Measurements from ENCODE around the gene OVAAL. TPM values are rescaled to one million over a fixed set of nuclear protein-coding genes. Genes with fewer than 3 reads are reported as not detected.

Gene OVAAL
- total and polyA plus RNA-seq, 2 donors (not counting 1 experiment from before 2014, with no cell fraction given): not detected

- intact Hi-C loops (cut with micrococcal nuclease): no loop called here
- Histone ChIP-seq H4K20me1 (ENCODE audit: control insufficient read depth, insufficient read depth, low read length, poor library complexity, severe bottlenecking) (no peaks in the 10 kb centered on the region), H3K27ac (ENCODE audit: low read length in 2 of 2) (no peak overlapping the region), H3K4me3 (ENCODE audit: control extremely low read depth in 1 of 5, extremely low read depth in 1 of 5, insufficient read depth in 1 of 5, low read depth in 2 of 5, low read length in 4 of 5) (no peak overlapping the region), H2AFZ (ENCODE audit: insufficient read depth, low read depth, low read length, poor library complexity, severe bottlenecking) (no peak overlapping the region), H3K4me1 (ENCODE audit: control insufficient read depth in 2 of 2, insufficient read depth in 2 of 2, low read length in 2 of 2) (no peaks in the 10 kb centered on the region), H3K4me2 (replicated peaks; ENCODE audit: low read depth, low read length, poor library complexity, severe bottlenecking) (no peak overlapping the region), H3K9ac (ENCODE audit: low read length) (no peak overlapping the region), H3K36me3 (replicated peaks in 1 of 2; ENCODE audit: control extremely low read depth in 1 of 2, control insufficient read depth in 1 of 2, extremely low read depth in 1 of 2, insufficient read depth in 2 of 2, low read length in 1 of 2) (no peaks in the 10 kb centered on the region), H3K27me3 (replicated peaks in 1 of 4; ENCODE audit: control extremely low read depth in 1 of 4, control insufficient read depth in 3 of 4, insufficient read depth in 4 of 4, low read length in 3 of 4) (peaks cover 0 to 3% (median 0%) of the 10 kb centered on the region in 4 experiments), H3K79me2 (ENCODE audit: control insufficient read depth, insufficient read depth, low read length) (no peaks in the 10 kb centered on the region), H3K9me3 (ENCODE audit: control extremely low read depth in 1 of 3, control insufficient read depth in 2 of 3, insufficient read depth in 1 of 3, low read length in 2 of 3) (no peaks in the 10 kb centered on the region)
- DNase-seq (no peak), ATAC-seq (ENCODE audit: low read depth) (no peak)
- Mint-ChIP-seq H3K27me3 (peaks cover 24% of the 10 kb centered on the region), H3K27ac (no peak overlapping the region), H3K4me3 (no peak overlapping the region), H3K9me3 (ENCODE audit: insufficient read depth) (no peaks in the 10 kb centered on the region), H3K4me1 (no peaks in the 10 kb centered on the region)
- ChIA-PET CTCF (interaction anchor here (0.7 kb wide), 1 partner anchor 302 kb away, joined by 3 read pairs; no protein-coding TSS in a partner anchor), POLR2A (no interaction called here)
- WGBS (ENCODE audit: insufficient coverage): 98% methylated on average over 4 of the region's 5 CpGs
- TF ChIP-seq EZH2 (IDR thresholded peaks at IDR 0.05; ENCODE audit: borderline replicate concordance, insufficient read depth, low read depth, low read length, poor library complexity, severe bottlenecking) (no peak), CTCF (IDR thresholded peaks at IDR 0.05) (no peak)
These were observed 2.3 kb downstream of the OVAAL start for GRCh38 chr1:180560868-180561600.

DNA sequence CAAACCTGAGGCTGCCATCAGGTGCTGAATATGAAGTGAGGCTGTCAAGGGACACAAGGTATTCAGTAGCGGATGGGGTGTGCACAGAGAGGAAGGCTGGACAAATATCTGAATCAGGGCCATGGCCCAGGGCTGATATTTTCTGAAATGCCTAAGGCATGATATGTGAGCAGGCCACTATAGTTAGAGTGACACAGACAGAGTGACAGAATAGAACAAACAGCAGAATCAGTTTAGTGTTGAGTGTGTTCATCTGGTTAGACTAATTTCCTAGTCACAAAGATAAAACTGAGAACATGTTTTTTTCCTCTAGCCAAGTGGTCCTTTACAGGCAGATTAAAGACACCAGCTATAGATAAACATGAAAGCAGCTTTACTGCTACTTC lies 3.9 kb downstream of the OVAAL start:
- Histone ChIP-seq H3K4me3 (ENCODE audit: control extremely low read depth in 1 of 5, extremely low read depth in 1 of 5, insufficient read depth in 1 of 5, low read depth in 2 of 5, low read length in 4 of 5) (no peak overlapping the region), H3K4me1 (ENCODE audit: control insufficient read depth in 2 of 2, insufficient read depth in 2 of 2, low read length in 2 of 2) (no peaks in the 10 kb centered on the region), H3K4me2 (replicated peaks; ENCODE audit: low read depth, low read length, poor library complexity, severe bottlenecking) (no peak overlapping the region), H3K9ac (ENCODE audit: low read length) (no peak overlapping the region), H3K27ac (ENCODE audit: low read length in 2 of 2) (no peak overlapping the region), H3K27me3 (replicated peaks in 1 of 4; ENCODE audit: control extremely low read depth in 1 of 4, control insufficient read depth in 3 of 4, insufficient read depth in 4 of 4, low read length in 3 of 4) (peaks cover 0 to 3% (median 0%) of the 10 kb centered on the region in 4 experiments), H3K9me3 (ENCODE audit: control extremely low read depth in 1 of 3, control insufficient read depth in 2 of 3, insufficient read depth in 1 of 3, low read length in 2 of 3) (no peaks in the 10 kb centered on the region), H3K36me3 (replicated peaks in 1 of 2; ENCODE audit: control extremely low read depth in 1 of 2, control insufficient read depth in 1 of 2, extremely low read depth in 1 of 2, insufficient read depth in 2 of 2, low read length in 1 of 2) (no peaks in the 10 kb centered on the region), H3K79me2 (ENCODE audit: control insufficient read depth, insufficient read depth, low read length) (no peaks in the 10 kb centered on the region), H2AFZ (ENCODE audit: insufficient read depth, low read depth, low read length, poor library complexity, severe bottlenecking) (no peak overlapping the region), H4K20me1 (ENCODE audit: control insufficient read depth, insufficient read depth, low read length, poor library complexity, severe bottlenecking) (no peaks in the 10 kb centered on the region)
- Mint-ChIP-seq H3K4me3 (no peak overlapping the region), H3K4me1 (no peaks in the 10 kb centered on the region), H3K27ac (no peak overlapping the region), H3K27me3 (peaks cover 24% of the 10 kb centered on the region), H3K9me3 (ENCODE audit: insufficient read depth) (no peaks in the 10 kb centered on the region)
- intact Hi-C loops (cut with micrococcal nuclease): no loop called here
- CTCF ChIA-PET: no interaction called here
- 77% methylated on average over 1 of the region's 1 CpG for WGBS (ENCODE audit: insufficient coverage)
- DNase-seq: no peak
- no peak for TF ChIP-seq CTCF (IDR thresholded peaks at IDR 0.05)
- TF ChIP-seq EZH2 (IDR thresholded peaks at IDR 0.05; ENCODE audit: borderline replicate concordance, insufficient read depth, low read depth, low read length, poor library complexity, severe bottlenecking): no peak
- no peak for ATAC-seq (ENCODE audit: low read depth)
- POLR2A ChIA-PET: no interaction called here
